NB4 (cell line): ENCODE data around the gene CAMKK1.

Experiments used
- CTCF ChIP-seq: IDR thresholded peaks from one replicate; pipeline ENCODE4 v1.5.1; 2012; ENCODE audit warnings: low read depth, low read length
- POLR2A ChIP-seq: IDR thresholded peaks from 2 replicates; pipeline ENCODE4 v1.6.1; 2011; ENCODE audit warnings: mild to moderate bottlenecking; ENCODE audit not compliant: insufficient read length; ENCODE audit errors: extremely low read depth

- TF ChIP-seq CTCF = no peak
- TF ChIP-seq POLR2A = no peak
Observed at GRCh38 chr17:3893003-3893719, at the start of gene CAMKK1.
